ENCODE results near the gene COX8C. TPM values are rescaled to one million over a fixed set of nuclear protein-coding genes. Genes with fewer than 3 reads are reported as not detected.

COX8C gene
- total RNA-seq, 2 experiments from 2014 or later = not detected

GRCh38 chr14:93311082-93311481, 35.9 kb upstream of the COX8C start:
- intact Hi-C loops (cut with micrococcal nuclease) = no loop called here
- no peak for DNase-seq
- Mint-ChIP-seq H3K4me3 (no peak overlapping the region), H3K36me3 (no peaks in the 10 kb centered on the region), H3K27ac (no peak overlapping the region), H3K4me1 (ENCODE audit: low read depth) (peaks cover 20% of the 10 kb centered on the region), H3K9me3 (no peaks in the 10 kb centered on the region), H3K27me3 (no peaks in the 10 kb centered on the region)
- ChIA-PET CTCF (no interaction called here), POLR2A (no interaction called here)

DNA sequence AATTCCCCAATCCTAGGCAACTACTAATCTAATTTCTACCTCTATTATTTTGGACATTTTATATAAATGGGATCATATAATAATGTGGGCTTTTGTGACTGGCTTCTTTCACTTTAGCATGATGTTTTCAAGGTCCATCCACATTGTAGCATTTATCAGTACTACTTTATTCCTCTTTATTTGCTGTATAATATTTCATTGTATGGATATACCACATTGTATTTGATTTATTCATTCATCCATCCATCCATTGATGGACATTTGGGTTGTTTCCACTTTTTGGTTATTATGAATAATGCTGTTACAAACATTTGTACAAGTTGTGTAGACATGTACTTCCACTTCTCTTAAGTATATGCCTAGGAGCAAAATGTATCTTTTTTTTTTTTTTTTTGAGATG, 31.4 kb upstream of the COX8C start:
- POLR2A ChIA-PET = no interaction called here
- peaks cover 32% of the 10 kb centered on the region for H3K4me1 Mint-ChIP-seq (ENCODE audit: low read depth)
- H3K4me3 Mint-ChIP-seq = no peak overlapping the region
- no peak for DNase-seq
- intact Hi-C loops (cut with micrococcal nuclease) = no loop called here
- H3K9me3 Mint-ChIP-seq = no peaks in the 10 kb centered on the region
- H3K27ac Mint-ChIP-seq = no peak overlapping the region
- peaks cover 6% of the 10 kb centered on the region for H3K36me3 Mint-ChIP-seq
- H3K27me3 Mint-ChIP-seq = no peaks in the 10 kb centered on the region
- CTCF ChIA-PET = interaction anchor here (0.7 kb wide), 1 partner anchor 813 kb away, joined by 4 read pairs; no protein-coding TSS in a partner anchor

DNA sequence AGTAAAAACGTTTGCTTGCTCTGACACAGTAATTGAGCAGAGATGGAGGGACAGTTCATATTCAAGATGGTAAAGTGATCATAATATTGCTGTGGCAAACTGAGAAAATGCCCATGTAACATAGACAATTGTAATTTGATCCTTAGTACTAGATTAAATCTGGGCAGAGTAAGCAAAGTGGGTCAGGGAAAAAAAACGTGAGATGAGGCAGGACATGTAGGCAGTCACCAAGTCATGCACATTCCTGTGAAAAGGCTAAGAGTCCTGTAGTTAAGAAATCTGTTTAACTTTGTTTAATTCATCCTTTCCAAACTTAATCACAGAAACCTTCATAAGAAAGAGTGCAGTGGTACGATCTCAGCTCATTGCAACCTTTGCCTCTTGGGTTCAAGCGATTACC, 30.3 kb upstream of the COX8C start:
- H3K9me3 Mint-ChIP-seq = no peaks in the 10 kb centered on the region
- intact Hi-C loops (cut with micrococcal nuclease) = no loop called here
- H3K27me3 Mint-ChIP-seq = no peaks in the 10 kb centered on the region
- ChIA-PET POLR2A (no interaction called here), CTCF (no interaction called here)
- no peak overlapping the region for H3K4me3 Mint-ChIP-seq
- H3K4me1 Mint-ChIP-seq (ENCODE audit: low read depth) = peaks cover 37% of the 10 kb centered on the region
- H3K27ac Mint-ChIP-seq = no peak overlapping the region
- peaks cover 8% of the 10 kb centered on the region for H3K36me3 Mint-ChIP-seq
- no peak for DNase-seq

DNA sequence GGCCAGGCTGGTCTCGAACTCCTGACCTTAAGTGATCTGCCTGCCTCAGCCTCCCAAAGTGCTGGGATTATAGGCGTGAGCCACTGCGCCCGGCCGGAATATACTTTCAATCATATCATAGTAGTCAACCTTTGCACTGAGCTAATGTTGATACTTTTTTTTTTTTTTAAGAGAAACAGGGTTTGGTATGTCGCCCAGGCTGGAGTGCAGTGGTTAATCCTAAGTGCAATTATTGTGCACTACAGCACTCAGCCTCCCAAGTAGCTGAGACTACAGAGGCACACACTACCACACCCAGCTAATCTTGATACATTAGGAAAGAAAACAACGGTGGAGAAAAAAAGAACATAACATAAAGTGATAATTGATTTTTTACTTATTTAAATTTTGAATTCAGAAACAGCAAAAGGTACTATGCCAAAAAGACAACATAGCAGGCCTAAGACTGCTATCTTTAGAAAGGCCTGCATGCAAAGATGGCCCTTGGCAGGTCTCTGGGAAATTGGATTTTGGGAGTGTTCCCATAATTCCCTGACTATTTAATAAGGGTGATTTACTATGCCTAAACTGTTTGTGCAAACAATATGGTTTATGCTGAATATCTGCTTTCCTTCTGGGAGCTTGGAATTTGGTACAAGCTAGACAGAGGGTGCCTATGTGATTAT, 29.6 kb upstream of the COX8C start:
- Mint-ChIP-seq H3K4me3 (no peak overlapping the region), H3K36me3 (peaks cover 8% of the 10 kb centered on the region), H3K27ac (no peak overlapping the region), H3K27me3 (no peaks in the 10 kb centered on the region), H3K4me1 (ENCODE audit: low read depth) (peaks cover 34% of the 10 kb centered on the region), H3K9me3 (no peaks in the 10 kb centered on the region)
- ChIA-PET POLR2A (interaction anchor here (0.8 kb wide), 1 partner anchor 13 kb away, joined by 3 read pairs; no protein-coding TSS in a partner anchor), CTCF (no interaction called here)
- DNase-seq = no peak
- intact Hi-C loops (cut with micrococcal nuclease) = no loop called here

DNA sequence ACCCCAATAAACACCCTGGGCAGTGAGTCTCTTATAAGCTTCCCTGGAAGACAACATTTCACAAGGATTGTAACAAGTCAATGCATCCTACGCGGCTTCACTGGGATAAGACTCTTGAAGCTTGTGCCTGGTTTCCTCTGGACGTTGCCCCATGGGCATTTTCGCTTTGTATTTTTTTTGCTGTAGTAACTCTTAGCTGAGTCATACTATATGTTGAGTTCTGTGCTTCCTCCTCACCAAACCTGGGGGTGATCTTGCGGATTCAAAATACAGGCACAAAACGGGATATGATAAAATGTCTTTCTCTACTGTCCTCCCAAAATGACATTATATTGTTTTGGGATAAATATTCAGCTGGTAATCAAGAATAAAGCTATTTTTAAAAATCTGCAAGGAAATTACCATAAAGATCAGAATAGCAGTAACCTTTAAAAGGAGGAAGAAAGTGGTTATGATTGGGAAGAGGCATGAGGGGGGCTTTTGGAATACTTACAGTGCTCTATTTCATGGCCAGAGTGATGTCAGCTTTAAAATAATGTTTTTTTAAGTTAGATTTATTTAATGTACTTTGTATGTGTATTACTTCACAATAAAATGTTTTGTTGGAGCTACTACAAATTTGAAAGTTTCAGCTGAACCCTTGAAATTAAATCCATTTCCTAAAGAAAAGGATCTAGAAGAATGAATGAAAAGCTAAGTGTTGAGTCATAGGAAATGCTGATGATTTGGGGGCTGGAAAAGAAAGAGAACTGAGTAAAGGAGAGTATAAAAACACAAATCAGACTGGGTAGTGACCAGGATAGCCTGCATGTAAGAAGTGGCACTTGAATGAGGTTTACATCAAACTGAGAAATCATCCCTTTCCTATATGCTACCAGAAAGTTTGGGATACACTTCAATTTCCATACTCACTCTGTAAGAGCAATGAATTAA, 28.8 kb upstream of the COX8C start:
- ChIA-PET CTCF (no interaction called here), POLR2A (interaction anchor here (0.8 kb wide), 1 partner anchor 12 kb away, joined by 3 read pairs; no protein-coding TSS in a partner anchor)
- Mint-ChIP-seq H3K9me3 (no peaks in the 10 kb centered on the region), H3K27ac (no peak overlapping the region), H3K4me3 (no peak overlapping the region), H3K36me3 (peaks cover 8% of the 10 kb centered on the region), H3K27me3 (no peaks in the 10 kb centered on the region), H3K4me1 (ENCODE audit: low read depth) (peaks cover 34% of the 10 kb centered on the region)
- DNase-seq = no peak
- intact Hi-C loops (cut with micrococcal nuclease) = no loop called here

DNA sequence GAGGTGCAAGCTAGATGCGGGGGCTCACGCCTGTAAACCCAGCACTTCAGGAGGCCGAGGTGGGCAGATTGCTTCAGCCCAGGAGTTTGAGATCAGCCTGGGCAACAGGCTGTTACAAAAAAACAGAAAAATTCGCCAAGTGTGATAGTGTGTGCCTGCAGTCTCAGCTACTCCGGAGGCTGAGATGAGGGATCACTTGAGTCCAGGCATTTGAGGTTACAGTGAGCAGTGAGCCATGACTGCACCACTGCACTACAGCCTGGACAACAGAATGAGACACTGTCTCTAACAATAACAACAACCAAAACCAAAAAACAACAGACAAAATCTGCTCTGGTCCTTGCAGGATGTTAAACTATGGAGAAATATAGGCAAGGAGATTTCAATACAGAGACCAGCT, 28.1 kb upstream of the COX8C start:
- H3K9me3 Mint-ChIP-seq = no peaks in the 10 kb centered on the region
- H3K4me1 Mint-ChIP-seq (ENCODE audit: low read depth) = peaks cover 41% of the 10 kb centered on the region
- peaks cover 11% of the 10 kb centered on the region for H3K36me3 Mint-ChIP-seq
- H3K27ac Mint-ChIP-seq = no peak overlapping the region
- H3K27me3 Mint-ChIP-seq = no peaks in the 10 kb centered on the region
- DNase-seq = no peak
- intact Hi-C loops (cut with micrococcal nuclease) = no loop called here
- ChIA-PET CTCF (no interaction called here), POLR2A (no interaction called here)
- H3K4me3 Mint-ChIP-seq = no peak overlapping the region

DNA sequence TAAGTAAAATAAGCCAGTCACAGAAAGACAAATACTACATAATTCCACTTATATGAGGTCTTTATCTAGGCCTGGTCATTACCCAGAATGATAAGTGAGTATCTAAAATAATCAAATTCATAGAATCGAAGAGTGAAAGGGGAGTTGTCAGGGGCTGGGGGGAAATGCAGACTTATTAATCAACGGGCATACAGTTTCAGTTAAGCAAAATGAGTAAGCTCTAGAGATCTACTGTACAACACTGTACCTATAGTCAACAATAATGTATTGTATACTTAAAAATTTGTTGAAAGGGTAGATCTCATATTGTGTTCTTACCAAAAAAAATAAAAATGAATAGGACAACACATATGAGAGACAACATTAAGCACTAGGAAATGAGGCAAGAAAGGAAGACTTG, 27.5 kb upstream of the COX8C start:
- Mint-ChIP-seq H3K9me3 (no peaks in the 10 kb centered on the region), H3K4me3 (no peak overlapping the region), H3K4me1 (ENCODE audit: low read depth) (peaks cover 42% of the 10 kb centered on the region), H3K36me3 (peaks cover 12% of the 10 kb centered on the region), H3K27ac (no peak overlapping the region), H3K27me3 (no peaks in the 10 kb centered on the region)
- intact Hi-C loops (cut with micrococcal nuclease) = no loop called here
- ChIA-PET CTCF (no interaction called here), POLR2A (no interaction called here)
- DNase-seq = no peak

- peak overlapping the region; percentile 30 for H3K27ac Mint-ChIP-seq
- no peak overlapping the region for H3K4me3 Mint-ChIP-seq
- POLR2A ChIA-PET = no interaction called here
- H3K36me3 Mint-ChIP-seq = peaks cover 16% of the 10 kb centered on the region
- no peak for DNase-seq
- no peaks in the 10 kb centered on the region for H3K27me3 Mint-ChIP-seq
- CTCF ChIA-PET = no interaction called here
- H3K4me1 Mint-ChIP-seq (ENCODE audit: low read depth) = peaks cover 46% of the 10 kb centered on the region
- H3K9me3 Mint-ChIP-seq = no peaks in the 10 kb centered on the region
- intact Hi-C loops (cut with micrococcal nuclease) = no loop called here
Measured at GRCh38 chr14:93319958-93320357, 27.0 kb upstream of the COX8C start.

- CTCF ChIA-PET = no interaction called here
- no peak for DNase-seq
- intact Hi-C loops (cut with micrococcal nuclease) = no loop called here
- Mint-ChIP-seq H3K27ac (no peak overlapping the region), H3K9me3 (no peaks in the 10 kb centered on the region), H3K36me3 (peaks cover 16% of the 10 kb centered on the region), H3K4me3 (no peak overlapping the region), H3K27me3 (no peaks in the 10 kb centered on the region), H3K4me1 (ENCODE audit: low read depth) (peaks cover 46% of the 10 kb centered on the region)
- POLR2A ChIA-PET = no interaction called here
Measured at GRCh38 chr14:93320489-93320888, 26.5 kb upstream of the COX8C start.

- CTCF ChIA-PET = no interaction called here
- no peaks in the 10 kb centered on the region for H3K9me3 Mint-ChIP-seq
- POLR2A ChIA-PET = no interaction called here
- H3K27me3 Mint-ChIP-seq = no peaks in the 10 kb centered on the region
- H3K27ac Mint-ChIP-seq = no peak overlapping the region
- intact Hi-C loops (cut with micrococcal nuclease) = no loop called here
- H3K4me1 Mint-ChIP-seq (ENCODE audit: low read depth) = peaks cover 45% of the 10 kb centered on the region
- H3K4me3 Mint-ChIP-seq = no peak overlapping the region
- peaks cover 11% of the 10 kb centered on the region for H3K36me3 Mint-ChIP-seq
- no peak for DNase-seq
Measured at GRCh38 chr14:93322929-93323599, 23.9 kb upstream of the COX8C start.

DNA sequence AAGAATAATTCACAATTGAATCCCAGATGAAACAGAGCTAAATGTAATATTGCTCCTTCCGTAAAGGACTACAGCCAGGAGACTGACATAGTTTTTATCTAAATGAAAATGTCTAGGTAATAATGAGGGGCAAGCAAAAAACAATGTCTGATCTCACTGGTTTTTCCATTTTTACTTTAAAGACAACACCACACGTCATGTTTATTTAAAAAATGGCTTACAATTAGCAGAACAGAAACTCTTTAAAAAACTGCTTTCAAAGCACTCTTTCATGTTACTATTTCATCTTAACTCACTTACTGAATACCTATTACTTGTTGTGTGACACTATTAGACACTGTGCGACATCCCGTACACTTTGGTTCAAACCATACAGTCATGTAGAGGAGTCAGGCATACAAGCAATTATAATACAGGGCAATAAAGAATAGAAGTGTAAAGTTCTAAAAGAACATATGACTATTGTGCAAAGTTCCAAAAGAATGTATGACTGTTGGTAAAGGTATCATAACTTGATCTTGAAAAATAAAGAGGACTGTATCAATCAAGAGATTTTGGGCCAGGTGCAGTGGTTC, 23.3 kb upstream of the COX8C start:
- peaks cover 42% of the 10 kb centered on the region for H3K4me1 Mint-ChIP-seq (ENCODE audit: low read depth)
- H3K27me3 Mint-ChIP-seq = no peaks in the 10 kb centered on the region
- H3K9me3 Mint-ChIP-seq = no peaks in the 10 kb centered on the region
- no peak overlapping the region for H3K27ac Mint-ChIP-seq
- peaks cover 11% of the 10 kb centered on the region for H3K36me3 Mint-ChIP-seq
- intact Hi-C loops (cut with micrococcal nuclease) = no loop called here
- ChIA-PET CTCF (no interaction called here), POLR2A (no interaction called here)
- DNase-seq = no peak
- H3K4me3 Mint-ChIP-seq = no peak overlapping the region

- CTCF ChIA-PET = no interaction called here
Measured at GRCh38 chr14:93326196-93326595, 20.8 kb upstream of the COX8C start.

More at GRCh38 chr14:93326196-93326595, 20.8 kb upstream of the COX8C start:
- Mint-ChIP-seq H3K4me3 (no peak overlapping the region), H3K9me3 (no peaks in the 10 kb centered on the region), H3K36me3 (peaks cover 9% of the 10 kb centered on the region), H3K27me3 (no peaks in the 10 kb centered on the region), H3K4me1 (ENCODE audit: low read depth) (peaks cover 47% of the 10 kb centered on the region), H3K27ac (no peak overlapping the region)
- POLR2A ChIA-PET = no interaction called here
- intact Hi-C loops (cut with micrococcal nuclease) = no loop called here
- DNase-seq = no peak
